Pancreas (tissue), 10 donors: ENCODE data around the gene CASTOR1. TPM values are rescaled to one million over a fixed set of nuclear protein-coding genes. Genes with fewer than 3 reads are reported as not detected.
A peak's percentile ranks its signal among the peaks of the same experiment; 100 is the strongest.

Experiments
- ATAC-seq, 4 donors: fragments of 200-7000 bp; cut with Tn5 transposase; one replicate each; pipeline versions ENCODE4 v1.8.0 to v1.9.1; 2020; ENCODE audit warnings: mild to moderate bottlenecking in 4 of 4, moderate library complexity in 4 of 4
- DNase-seq, 6 donors: peaks; one replicate each; pipeline ENCODE4 v3.0.0-alpha.2; 2020
- FAIRE-seq: peaks from 2 replicates; lab custom pipeline; 2012; peaks lifted over from hg19 to GRCh38; lab: Jason Lieb, UNC
- H3K27ac ChIP-seq, 4 donors: fragments of 200-600 bp; sonication (generic); 1 replicate in 3 of 4; 2 replicates in 1 of 4; pipeline versions ENCODE4 v1.5.0 to v1.8.0; 2020
- H3K27me3 ChIP-seq, 4 donors: fragments of 200-600 bp; one replicate each; pipeline ENCODE4 v1.8.0; 2021
- H3K36me3 ChIP-seq, 3 donors: fragments of 200-600 bp; sonication (generic) in 1 of 3; one replicate each; pipeline versions ENCODE4 v1.5.0 to v1.8.0; 2020 to 2021
- H3K4me1 ChIP-seq, 3 donors: fragments of 200-600 bp; one replicate each; pipeline ENCODE4 v1.8.0; 2021
- H3K4me3 ChIP-seq, 4 donors: fragments of 200-600 bp; sonication (generic) in 2 of 4; one replicate each; pipeline versions ENCODE4 v1.5.0 to v1.8.0; 2020 to 2021
- H3K9me3 ChIP-seq, 4 donors: fragments of 200-600 bp; one replicate each; pipeline ENCODE4 v1.8.0; 2021
- WGBS, 2 donors: extraction: QIAGEN DNeasy Blood & Tissue Kit; methylation state at CpG; one replicate each; pipeline ENCODE4 v1.1.7; 2013; 5-methylcytosine and 5-hydroxymethylcytosine counted together
- intact Hi-C, 3 donors: fragments of 100-400 bp; cut with DNase I; formaldehyde crosslinking; loops; one replicate each; pipeline versions ENCODE4 v1.11.1 to v1.14.2; 2022
- polyA plus RNA-seq, 2 donors: library from polyadenylated mRNA; stranded (reverse); fragments of 200-250 nt; gene quantifications; one replicate each; pipeline ENCODE4 v1.2.3, GENCODE V29; 2013
- total RNA-seq, 6 donors: library from RNA; stranded (reverse); fragmentation: NEBNext Ultra II Directional in 4 of 6; extraction: Animal tissue kit (Norgen Biotek cat#: 25700) in 4 of 6; gene quantifications; one replicate each; pipeline versions ENCODE4 v1.2.1 to v1.2.4, GENCODE V29; 2021 to 2023
- TF ChIP-seq, protein P1 (sequence below), 4 donors: fragments of 200-600 bp; sonication (generic) in 3 of 4; IDR thresholded peaks; one replicate each; pipeline versions ENCODE4 v1.5.0 to v1.8.0; 2021; ENCODE audit warnings: antibody characterized with exemption in 4 of 4
- donor health status: healthy with polysubstance abuse.
- donor health status: DM: no; HTN: no; CAD: no; lungs with moderate emphysema.
- donor health status: DM: no; HTN: no; CAD: no.
- donor health status: control.
- donor health status: control.
- donor health status: Bipolar disorder and iron deficiency.
- donor health status: DM: yes; HTN: yes; CAD: no.
- donor health status: DM: no; HTN: no; CAD: no.
- donor health status: DM: no; HTN: no; CAD: no.
- donor health status: DM: yes; HTN: yes; CAD: no.

CASTOR1 gene
- total and polyA plus RNA-seq, 8 donors: 1.8 to 8.3 (median 4.2) TPM

DNA sequence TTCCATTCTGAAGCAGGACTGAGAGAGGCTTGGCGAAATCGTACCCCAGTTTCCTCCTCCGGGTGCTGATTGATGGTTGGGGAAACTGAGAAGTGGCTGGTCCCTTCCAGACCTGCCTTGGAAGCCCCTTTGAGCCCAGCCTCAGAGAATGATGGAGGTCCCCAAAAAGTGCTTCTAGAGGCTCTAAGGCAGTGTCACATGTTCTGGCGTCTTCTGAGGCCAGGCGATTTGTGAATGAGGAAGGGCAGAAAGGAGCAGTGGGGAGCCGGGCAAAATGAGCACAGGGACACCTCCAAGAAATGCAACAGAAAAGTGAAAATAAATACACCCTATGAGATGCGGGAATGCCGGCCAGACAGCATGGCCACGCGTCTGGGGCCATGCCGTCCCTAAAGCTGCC lies 41.7 kb downstream of the CASTOR1 start:
- Histone ChIP-seq H3K36me3 (no peaks in the 10 kb centered on the region), H3K4me3 (no peak overlapping the region), H3K27me3 (no peaks in the 10 kb centered on the region), H3K9me3 (no peaks in the 10 kb centered on the region), H3K27ac (no peak overlapping the region), H3K4me1 (no peaks in the 10 kb centered on the region)
- intact Hi-C loops: no loop called here
- DNase-seq (no peak), ATAC-seq (no peak), FAIRE-seq (no peak)
- WGBS, 2 donors: 82 to 84% methylated on average over 11 of the region's 11 CpGs
- TF ChIP-seq, protein P1, sequence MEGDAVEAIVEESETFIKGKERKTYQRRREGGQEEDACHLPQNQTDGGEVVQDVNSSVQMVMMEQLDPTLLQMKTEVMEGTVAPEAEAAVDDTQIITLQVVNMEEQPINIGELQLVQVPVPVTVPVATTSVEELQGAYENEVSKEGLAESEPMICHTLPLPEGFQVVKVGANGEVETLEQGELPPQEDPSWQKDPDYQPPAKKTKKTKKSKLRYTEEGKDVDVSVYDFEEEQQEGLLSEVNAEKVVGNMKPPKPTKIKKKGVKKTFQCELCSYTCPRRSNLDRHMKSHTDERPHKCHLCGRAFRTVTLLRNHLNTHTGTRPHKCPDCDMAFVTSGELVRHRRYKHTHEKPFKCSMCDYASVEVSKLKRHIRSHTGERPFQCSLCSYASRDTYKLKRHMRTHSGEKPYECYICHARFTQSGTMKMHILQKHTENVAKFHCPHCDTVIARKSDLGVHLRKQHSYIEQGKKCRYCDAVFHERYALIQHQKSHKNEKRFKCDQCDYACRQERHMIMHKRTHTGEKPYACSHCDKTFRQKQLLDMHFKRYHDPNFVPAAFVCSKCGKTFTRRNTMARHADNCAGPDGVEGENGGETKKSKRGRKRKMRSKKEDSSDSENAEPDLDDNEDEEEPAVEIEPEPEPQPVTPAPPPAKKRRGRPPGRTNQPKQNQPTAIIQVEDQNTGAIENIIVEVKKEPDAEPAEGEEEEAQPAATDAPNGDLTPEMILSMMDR (IDR thresholded peaks at IDR 0.05): no peak

DNA sequence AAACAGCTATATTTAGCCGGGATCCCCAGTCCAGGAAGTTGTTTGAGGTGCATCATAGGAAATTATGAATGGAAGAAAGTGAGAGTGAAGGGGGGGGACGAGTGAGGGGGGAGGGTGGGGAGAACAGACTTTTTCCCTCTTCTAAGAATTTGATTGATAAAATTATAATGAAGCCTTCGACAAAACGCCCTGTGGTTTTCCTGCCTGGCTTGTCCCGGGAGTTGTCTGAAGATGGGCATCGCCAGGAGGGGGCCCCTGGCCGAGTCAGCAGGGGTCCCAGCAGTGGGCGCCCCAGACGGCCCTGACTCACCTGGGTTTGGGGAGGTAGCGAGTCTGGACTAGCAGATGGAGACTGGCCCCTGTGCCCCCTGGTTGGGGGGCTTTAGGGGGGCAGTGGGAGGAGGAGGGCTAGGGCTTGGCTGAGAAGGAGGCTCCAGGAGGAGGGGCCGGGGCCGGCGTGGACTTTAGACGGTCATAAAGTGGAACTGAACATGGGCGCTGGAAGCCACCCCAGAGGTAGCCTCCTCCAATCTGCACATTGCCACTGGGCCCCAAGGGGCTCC lies 42.4 kb downstream of the CASTOR1 start:
- DNase-seq (peak in 1 of 6 donors; percentile 64), ATAC-seq (no peak), FAIRE-seq (no peak)
- no peaks in the 10 kb centered on the region for H3K36me3 ChIP-seq
- no peaks in the 10 kb centered on the region for H3K27me3 ChIP-seq
- 19 to 21% methylated on average over 15 of the region's 15 CpGs for WGBS, 2 donors
- H3K4me3 ChIP-seq: peak overlapping the region in 2 of 4 donors; percentile 42 to 57
- H3K9me3 ChIP-seq: no peaks in the 10 kb centered on the region
- TF ChIP-seq, protein P1 (IDR thresholded peaks at IDR 0.05): no peak
- no peaks in the 10 kb centered on the region for H3K4me1 ChIP-seq
- intact Hi-C loops: no loop called here
- peak overlapping the region in 1 of 4 donors; percentile 30 for H3K27ac ChIP-seq

DNA sequence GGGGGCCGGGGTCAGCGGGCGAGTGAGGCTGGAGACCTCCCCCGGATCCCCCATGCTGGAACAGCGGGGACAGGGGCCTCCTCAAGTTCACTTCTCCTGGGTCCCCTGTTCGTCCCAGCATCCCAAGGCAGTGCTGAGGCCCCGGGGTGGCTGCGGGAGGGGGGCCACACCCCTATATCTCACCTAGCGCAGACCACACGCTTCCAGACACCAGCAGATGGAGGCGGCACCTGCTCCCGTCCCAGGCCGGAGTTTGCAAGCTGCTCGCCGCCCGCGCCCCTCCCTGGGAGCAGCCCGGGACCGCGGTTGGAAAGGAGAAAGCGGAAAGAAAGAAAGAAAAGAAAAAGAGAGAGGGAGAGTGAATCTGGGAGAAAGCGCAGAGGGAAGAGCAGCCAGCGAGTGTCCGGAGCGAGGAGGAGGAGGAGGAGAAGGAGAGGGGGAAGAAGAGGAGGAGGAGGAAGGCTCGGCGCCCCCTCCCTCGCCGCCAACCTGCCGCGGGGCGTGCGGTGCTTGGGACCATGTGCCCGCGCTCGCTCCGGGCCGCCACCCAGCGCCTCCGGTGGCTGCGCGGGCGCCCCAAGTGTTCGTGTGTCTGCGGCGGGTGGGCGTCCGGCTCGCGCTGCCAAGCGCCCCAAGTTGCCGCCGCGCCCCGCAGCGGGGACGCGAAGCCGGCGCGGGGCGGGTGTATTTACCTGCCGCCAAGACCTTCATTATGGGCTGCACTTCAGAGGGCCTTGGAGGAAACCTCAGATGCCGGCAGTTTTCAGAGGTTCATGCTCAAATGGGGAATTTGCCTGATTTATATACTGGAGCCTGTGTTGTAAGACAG lies 43.1 kb downstream of the CASTOR1 start, which contains the start of gene LIF:
LIF (minus strand) TSS at position 775 of the 829 bp plus-strand sequence; CDS start at position 711, 64 bp downstream.
- Histone ChIP-seq H3K4me3 (peak within 1 kb of the TSS; percentile 12 to 57 (median 40)), H3K27me3 (no peaks in the 10 kb centered on the region), H3K4me1 (no peaks in the 10 kb centered on the region), H3K9me3 (no peaks in the 10 kb centered on the region), H3K36me3 (no peaks in the 10 kb centered on the region), H3K27ac (peak within 1 kb of the TSS in 1 of 4 donors; percentile 51)
- intact Hi-C loops: no loop called here
- DNase-seq (peak in 2 of 6 donors; percentile 46 to 73), ATAC-seq (peak; percentile 21 to 60 (median 50)), FAIRE-seq (no peak)
- 1 to 2% methylated on average over 55 to 64 of the region's 64 CpGs for WGBS, 2 donors
- TF ChIP-seq, protein P1 (IDR thresholded peaks at IDR 0.05): no peak

DNA sequence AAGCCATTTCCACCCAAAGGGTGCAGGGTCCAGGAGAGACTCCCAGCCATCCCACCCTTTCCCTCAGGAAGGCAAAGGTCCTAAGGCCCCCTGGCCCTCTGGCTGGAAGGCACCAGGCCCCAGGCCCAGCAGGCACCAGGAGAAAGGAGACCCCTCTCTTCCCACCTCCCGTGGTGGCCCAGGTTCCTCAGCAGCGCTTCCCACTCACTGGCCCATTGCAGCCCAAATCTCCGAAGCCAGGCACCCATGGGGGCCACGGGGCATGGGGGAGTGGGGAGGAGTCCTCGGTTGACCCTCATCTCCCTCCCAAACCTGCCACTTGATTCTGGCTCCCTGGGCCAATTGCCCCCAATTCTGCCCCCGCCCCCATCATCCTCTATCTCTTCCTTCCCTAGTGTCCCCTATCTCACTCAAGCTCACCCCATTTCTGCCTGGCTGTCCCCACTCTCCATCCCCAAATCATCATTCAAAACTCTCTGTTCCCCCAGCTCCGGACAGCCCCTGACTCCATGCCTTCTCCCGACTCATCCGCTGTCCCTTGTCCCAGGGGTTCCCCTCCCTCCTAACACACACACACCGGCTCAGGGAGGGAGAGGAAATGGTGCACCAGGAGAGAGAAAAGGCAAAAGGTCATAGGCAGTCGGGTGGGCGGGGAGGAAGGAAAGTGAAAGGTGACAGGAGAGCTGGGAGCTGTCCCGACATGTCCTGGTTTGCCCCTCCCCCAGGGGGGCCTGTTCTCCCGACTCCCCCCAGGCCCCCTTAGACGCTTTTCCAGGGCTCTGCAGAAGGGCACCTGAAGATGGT lies 43.9 kb downstream of the CASTOR1 start:
- Histone ChIP-seq H3K36me3 (no peaks in the 10 kb centered on the region), H3K9me3 (no peaks in the 10 kb centered on the region), H3K27me3 (no peaks in the 10 kb centered on the region), H3K4me3 (peak overlapping the region; percentile 12 to 57 (median 40)), H3K4me1 (no peaks in the 10 kb centered on the region), H3K27ac (no peak overlapping the region)
- intact Hi-C loops: no loop called here
- no peak for FAIRE-seq
- WGBS, 2 donors: 53 to 58% methylated on average over 14 to 15 of the region's 15 CpGs
- ATAC-seq: peak; percentile 14 to 30 (median 22)
- TF ChIP-seq, protein P1 (IDR thresholded peaks at IDR 0.05): no peak
- DNase-seq: no peak
